ENCODE data around the gene ATP5F1E.

The ATP5F1E gene

DNA sequence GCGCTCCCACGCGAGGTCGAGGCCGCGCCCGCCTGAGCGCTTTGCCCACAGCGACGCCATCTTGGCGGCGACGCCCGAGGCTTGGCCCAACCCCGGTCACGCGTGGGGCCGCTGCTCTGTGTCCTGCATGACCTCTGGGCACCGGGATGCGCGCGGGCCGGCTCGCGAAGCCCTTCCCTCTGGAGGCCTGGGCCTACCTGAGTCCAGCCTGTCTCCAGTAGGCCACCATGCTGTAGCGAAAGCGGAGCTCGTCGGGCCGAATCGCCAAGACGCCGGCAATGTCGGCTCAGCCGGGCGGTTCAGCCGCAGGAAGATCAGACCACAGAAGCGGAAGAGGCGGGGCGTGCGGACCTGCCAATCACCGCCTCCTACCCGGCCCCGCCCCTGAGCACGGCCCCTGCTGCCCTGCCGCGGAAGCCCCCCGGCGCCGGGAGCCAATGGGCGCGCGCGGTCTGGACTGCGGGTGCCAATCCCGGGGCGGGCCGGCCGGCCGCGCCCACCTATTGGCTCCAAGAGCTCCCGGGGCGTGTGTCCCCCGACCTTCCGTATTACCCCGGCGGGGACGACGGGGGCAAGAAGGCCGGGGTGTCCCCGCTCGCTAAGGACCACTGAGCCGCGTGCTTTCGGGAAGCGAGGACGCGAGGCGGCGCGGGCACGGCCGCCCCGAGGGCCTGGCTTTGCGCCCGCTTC lies at the start of gene ATP5F1E:
Gene ATP5F1E, minus strand, starts transcription at position 313 of the 690 bp plus-strand sequence. Its CDS starts 84 bp downstream, at position 229.
- in situ Hi-C loops (cut with MboI; ENCODE audit: low sequenced_read_pairs): no loop called here

DNA sequence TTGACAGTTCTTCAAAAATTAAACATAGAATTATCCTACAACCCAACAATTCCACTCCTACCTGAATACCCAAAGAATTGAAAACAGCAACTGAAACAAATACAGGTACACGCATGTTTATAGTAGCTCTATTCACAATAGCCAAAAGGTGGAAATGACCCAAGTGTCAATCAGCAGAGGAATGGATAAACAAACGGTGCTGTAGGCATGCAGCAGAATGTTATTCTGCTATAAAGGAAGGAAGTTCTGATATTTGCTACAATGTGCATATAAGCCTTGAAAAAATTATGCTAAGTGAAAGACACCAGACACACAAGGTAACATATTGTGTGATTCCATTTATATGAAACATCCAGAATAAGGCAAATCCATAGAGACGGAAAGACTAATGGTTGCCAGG lies 48.9 kb upstream of the ATP5F1E start:
- in situ Hi-C loops (cut with MboI; ENCODE audit: low sequenced_read_pairs): loop anchor here (10.0 kb wide), 2 partner anchors 124 to 334 kb away; no protein-coding TSS in a partner anchor

DNA sequence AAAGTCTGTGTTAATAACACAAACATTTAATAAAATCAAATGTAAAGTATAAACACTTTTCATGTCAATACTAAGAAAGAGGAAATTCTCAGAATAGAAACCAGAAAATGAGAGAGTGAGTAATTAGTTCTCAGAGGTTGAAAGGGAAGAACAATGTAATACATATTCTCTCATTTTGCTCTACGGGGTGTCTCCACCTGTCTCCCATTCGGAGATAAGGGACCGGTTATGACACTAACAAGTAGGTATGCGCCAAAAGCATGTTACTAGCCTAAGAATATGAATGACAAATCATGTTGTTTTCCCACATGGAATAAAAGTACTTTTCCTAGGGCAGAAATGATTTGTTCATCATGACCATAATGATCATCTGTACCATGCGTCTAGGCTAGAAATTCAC lies 46.1 kb upstream of the ATP5F1E start:
- in situ Hi-C loops (cut with MboI; ENCODE audit: low sequenced_read_pairs): no loop called here

DNA sequence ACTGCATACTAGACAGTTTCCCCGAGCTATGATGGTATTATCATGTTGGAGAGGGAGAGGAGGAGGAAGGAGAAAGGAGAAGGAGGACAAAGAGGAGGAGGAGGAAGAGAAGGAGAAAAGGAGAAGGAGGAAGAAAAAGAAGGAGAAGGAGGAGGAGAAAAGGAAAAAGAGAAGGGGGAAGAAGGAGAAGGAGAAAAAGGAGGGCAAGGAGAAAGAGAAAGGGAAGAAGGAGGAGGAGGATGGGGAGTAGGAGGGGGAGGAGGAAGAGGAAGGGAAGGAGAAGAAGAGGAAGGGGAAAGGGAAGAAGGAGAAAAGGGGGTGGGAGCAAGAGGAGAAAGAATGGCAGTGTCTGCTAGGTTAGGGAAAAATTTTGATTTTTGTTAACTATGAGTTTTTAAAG lies 45.6 kb upstream of the ATP5F1E start:
- in situ Hi-C loops (cut with MboI; ENCODE audit: low sequenced_read_pairs): no loop called here

DNA sequence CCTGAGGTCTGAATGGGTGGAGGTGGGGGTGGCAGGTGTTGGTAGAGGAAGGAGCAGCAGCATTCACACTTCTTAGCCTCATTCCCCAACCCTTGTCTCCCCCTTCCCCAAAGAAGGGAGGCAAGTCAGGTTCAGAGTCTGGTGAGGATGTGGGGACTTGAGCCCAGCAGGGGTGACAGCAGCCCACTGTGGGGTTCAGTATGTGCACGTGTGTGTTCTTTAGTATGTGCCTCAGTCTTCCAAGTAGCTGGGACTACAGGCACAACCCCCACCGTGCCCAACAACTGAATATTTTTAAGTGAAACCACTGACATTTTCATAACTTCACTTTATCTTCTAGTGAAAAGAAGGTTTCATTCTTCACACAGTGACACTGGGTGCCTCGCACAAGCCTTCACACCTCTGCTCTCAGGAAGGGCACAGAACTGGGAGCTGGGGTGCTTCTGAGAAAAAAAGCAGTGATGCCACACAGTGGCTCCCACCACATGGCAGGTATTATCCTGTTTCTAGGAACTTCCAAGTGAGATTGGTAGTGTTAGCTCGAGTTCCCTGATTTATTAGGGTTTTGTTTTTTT lies 43.9 kb upstream of the ATP5F1E start:
- in situ Hi-C loops (cut with MboI; ENCODE audit: low sequenced_read_pairs): no loop called here

DNA sequence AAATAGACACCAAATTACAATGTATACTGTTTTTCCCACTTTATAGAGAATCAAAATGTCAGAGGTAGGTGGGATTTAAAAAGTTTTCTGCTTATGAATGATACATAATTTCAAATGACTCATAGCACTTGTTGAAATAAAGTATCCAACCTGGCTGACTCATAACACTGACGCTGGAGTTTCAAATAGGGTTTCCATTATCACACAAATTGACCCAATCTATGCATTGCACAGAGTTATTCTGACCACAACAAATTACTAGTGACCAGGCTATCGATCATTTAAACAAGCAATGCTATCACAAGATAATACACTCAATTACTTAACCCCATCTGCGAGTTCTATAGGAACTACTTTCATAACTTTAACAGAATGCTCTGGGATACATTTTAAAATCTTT lies 42.3 kb upstream of the ATP5F1E start:
- in situ Hi-C loops (cut with MboI; ENCODE audit: low sequenced_read_pairs): no loop called here

DNA sequence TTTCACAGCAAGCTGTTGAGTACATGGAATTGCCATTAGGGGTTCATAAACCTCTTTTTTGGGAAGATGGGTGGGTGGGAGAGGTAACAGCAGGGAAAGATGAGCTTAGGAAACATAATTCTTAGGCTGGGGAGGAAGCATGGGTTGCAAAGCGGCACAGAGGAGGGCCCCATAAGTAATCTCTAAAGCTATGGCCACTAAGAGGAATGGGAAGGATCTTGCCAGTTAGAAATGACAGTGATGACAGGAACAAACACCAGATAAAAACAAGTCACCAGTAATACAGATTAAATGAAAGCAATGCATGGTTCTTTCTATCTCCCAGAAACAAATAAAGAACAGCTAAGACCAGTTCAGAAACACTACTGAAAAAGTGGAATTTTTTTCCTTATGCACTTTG lies 41.4 kb upstream of the ATP5F1E start:
- in situ Hi-C loops (cut with MboI; ENCODE audit: low sequenced_read_pairs): no loop called here

DNA sequence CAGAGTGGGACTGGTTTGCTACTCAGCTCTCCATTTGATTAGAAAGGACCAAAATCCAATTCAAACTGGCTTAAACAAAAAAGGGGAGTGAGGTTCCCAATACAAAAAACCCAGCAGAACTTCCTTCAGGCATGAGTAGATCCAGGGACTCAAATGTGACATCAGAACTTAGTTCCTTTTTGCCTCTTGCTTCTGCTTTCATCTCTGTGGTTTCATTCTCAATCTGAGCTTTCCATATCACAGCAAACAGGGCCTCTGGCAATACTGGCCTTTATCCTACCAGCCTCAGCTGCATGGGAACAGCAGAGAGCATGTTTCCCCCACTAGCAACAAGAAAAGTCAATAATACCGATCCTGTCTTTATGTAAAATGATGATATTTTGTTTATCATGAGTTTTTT lies 39.1 kb upstream of the ATP5F1E start:
- in situ Hi-C loops (cut with MboI; ENCODE audit: low sequenced_read_pairs): no loop called here

DNA sequence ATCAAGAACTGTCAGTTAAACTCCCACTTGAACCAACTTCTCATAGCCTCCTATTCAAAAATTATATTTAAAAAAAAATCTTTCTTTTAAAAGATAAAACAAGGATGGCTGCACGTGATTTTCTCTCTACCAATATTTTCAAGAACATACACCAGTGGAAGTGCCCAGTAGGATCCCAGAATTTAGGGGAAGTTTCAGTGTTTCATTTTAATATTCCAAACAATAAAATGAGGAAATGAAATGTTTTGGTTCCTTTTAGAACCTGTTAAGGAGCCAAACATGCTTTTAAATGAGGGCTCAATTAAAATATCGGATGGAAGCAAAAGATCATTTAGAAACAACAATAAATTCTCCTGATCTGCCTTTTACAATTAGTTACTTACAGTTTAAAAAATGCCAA lies 36.9 kb upstream of the ATP5F1E start:
- in situ Hi-C loops (cut with MboI; ENCODE audit: low sequenced_read_pairs): no loop called here

DNA sequence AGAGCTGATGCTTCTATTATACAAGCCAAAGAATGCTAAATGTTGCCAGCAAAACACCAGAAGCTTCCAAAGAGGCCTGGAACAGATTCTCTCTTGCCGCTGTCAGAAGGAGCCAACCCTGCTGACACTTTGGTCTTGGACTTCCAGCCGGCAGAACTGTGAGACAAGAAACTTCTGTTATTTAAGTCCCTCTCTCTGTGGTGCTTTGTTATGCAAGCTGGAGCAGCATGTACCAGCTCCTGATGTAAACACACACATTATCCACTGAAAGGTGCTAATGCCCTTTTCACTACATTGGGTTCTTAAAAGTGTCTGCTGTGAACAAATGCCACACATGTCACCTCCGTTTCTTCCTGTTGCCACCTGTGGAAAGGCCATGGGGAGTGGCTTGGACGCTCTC lies 36.4 kb upstream of the ATP5F1E start:
- in situ Hi-C loops (cut with MboI; ENCODE audit: low sequenced_read_pairs): no loop called here

DNA sequence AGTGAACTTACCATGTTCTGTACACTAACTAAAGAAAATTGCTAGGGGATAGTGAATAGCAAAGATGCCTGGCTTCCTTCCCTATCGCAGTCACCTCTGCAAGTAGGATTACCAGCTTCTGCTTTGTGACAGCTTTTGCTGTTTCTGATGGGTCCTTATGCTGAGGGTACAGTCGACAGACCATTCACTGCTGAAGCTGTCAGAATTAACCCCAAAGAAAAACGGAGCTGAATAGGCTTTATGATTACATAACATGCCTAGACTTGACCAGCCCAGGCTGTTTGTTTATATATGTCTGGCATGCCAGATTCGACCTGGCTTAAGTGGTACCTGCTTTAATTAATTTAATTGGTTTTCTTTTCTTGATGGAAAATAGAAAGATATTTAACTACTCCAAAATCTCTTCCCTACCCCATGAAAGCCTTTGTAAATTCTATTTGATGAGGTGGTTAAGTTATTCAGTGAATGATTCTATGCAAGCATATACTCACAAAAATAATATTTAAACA lies 32.1 kb upstream of the ATP5F1E start:
- in situ Hi-C loops (cut with MboI; ENCODE audit: low sequenced_read_pairs): no loop called here

DNA sequence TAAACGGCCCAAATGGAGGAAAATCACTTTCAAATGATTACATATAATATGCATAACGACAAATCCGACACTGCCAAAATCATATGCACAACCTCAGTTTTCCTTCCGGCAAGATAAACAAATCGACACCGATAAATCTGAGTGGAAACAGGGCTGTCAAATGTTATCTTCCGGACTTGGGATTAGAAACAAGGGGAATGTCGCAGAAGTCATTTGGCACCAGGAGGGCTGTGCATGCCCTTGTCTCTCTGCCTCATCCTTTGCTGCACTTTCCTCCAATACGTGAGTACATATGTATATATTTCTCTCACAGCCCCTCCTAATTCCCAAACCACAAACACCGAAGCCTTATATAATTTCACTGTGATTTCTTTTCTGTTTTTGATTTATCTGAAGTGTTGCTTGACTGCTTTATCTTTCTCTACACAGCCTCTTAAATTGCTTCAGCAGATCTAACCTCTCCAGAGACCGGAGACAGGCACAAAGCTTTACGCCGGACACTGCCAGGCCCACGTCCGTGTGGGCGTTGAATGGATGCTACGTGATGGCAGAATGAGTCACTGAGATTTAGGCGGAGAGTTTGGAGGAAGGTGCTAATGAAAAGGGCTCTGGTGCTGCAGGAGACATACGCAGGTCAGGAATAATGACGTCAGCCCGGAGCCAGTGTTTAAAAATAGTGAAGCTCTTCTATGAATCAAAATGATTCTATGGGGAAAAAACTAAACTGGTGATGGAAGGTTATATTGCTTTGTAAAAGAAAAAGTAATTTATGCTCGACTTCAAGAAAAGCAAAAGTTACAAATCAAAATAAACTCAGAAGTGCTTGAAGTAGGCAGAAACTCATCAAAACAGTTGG lies 31.5 kb upstream of the ATP5F1E start:
- in situ Hi-C loops (cut with MboI; ENCODE audit: low sequenced_read_pairs): no loop called here

DNA sequence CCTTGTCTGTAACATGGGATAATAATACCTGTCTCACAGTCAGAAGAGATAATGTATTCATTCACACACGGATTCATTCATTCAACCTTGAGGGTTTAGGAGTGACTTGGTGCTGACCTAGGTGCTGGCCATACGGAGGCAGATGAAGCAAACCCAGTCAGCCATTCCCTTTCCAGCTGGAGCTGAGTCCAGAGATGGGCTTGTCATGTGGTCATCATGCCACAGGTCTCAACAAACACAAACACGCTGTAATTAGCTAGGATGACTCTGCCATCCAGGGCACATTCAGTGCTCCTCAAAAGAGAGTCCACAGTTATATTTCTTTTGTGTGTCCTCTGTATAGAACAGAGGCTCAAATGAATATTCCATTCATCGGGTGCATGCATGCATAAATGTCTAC lies 29.9 kb upstream of the ATP5F1E start:
- in situ Hi-C loops (cut with MboI; ENCODE audit: low sequenced_read_pairs): no loop called here

DNA sequence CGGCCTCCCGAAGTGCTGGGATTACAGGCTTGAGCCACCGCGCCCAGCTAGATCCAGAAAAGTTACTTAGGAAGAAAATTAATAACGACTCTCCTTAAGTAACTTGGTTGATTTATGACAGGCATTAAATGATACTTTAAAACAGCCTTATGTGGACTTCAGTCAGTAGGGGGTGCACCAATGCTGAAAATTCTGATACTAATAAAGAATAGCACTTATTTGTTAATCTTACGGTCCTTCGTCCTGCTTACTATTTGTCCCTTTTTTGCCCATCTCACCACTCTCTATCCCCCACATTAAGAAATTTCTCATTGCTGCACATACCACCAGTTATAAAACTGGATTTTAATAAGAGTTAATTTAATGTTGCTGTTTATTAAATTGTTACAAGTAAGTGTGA lies 23.2 kb upstream of the ATP5F1E start:
- in situ Hi-C loops (cut with MboI; ENCODE audit: low sequenced_read_pairs): no loop called here

DNA sequence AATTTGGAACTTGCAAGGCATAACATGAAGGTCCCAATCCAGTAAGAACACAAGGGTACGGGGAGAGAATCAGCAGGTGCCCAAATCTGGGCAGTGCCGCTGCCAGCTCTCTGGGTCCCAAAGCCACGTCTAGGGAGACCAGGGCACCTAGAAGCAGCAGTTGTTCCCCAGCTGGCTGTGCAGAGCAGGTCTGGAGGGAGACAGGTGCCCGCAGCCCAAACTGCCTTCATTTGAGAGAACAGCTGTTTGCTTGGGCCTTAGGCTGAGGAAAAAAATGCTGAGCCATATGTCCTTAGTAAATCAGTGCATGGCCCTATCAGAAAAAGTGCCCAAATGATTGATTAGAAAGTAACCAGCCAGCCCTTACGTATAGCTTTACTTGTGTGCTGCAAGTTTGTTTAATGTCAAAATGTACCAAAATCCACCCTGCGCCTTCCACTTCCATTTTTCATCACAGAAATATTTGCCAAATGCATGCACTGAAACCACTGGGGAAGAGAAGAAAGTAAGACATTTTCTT lies 19.6 kb upstream of the ATP5F1E start:
- in situ Hi-C loops (cut with MboI; ENCODE audit: low sequenced_read_pairs): no loop called here

DNA sequence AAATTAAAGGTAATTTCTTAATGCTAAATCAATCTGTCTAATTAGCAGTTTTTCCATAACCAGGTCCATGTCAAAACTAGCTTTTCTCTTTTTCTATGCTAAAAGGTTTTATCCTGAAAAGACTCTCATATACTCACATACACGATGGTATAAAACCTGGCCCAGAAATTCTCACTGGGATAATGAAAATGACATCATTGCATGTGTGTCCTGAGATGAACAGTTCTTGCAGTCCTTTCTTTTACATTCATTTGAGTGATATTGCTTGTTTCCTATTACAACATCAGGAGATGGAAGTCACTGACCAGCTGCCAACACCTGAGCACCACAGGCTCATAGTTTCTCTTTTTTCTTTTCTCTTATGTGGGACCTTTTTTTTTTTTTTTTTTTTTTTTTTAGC lies 18.3 kb upstream of the ATP5F1E start:
- in situ Hi-C loops (cut with MboI; ENCODE audit: low sequenced_read_pairs): no loop called here

DNA sequence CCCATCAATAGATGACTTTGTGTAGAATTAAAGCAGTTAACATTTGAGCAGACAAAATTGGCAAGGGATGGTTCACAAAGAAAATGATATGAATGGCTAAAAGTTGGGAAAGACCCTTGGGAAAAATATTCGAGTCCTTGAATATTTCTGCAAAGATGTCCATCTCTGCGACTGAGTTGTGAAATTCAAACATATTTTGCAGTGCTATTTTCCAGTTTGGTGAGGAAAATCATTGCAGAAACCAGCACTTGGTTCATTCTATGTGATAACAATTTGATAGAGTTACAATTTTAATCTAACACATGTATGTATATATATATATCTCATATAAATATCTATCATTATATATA lies 16.5 kb upstream of the ATP5F1E start:
- in situ Hi-C loops (cut with MboI; ENCODE audit: low sequenced_read_pairs): no loop called here

DNA sequence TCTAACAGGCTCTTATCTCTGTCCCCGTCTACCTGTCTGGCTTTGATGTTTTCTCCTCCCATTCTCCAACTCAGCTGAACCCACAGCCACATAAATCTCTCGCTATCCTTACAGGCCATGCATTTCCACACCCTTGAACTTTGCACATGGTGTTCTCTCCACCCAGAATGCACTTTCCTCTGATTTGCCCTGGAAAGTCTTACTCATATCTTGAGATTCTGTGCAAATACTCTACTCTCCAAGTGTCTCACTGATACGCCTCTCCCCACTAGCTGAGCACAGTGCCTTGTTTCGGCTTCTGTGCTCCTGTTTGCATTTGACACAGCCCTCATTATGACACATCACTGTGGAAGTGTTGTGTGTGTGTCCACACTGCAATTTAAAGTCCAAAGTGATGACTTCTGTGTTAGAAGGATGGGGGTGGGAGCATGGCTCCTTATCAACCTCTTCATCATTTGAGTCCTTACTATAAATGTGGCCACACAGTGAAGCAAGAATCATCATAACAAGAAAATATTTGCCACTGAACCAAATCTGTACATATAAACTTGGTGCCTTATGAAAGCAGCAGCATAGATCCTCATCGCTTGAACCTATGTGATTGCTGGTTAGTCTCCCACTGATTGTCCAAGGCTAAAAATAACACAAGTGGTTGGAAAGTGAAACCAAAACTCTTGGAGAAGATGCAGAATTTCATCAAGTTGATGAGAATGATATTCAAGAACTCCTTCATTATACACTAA lies 16.0 kb upstream of the ATP5F1E start:
- in situ Hi-C loops (cut with MboI; ENCODE audit: low sequenced_read_pairs): no loop called here

DNA sequence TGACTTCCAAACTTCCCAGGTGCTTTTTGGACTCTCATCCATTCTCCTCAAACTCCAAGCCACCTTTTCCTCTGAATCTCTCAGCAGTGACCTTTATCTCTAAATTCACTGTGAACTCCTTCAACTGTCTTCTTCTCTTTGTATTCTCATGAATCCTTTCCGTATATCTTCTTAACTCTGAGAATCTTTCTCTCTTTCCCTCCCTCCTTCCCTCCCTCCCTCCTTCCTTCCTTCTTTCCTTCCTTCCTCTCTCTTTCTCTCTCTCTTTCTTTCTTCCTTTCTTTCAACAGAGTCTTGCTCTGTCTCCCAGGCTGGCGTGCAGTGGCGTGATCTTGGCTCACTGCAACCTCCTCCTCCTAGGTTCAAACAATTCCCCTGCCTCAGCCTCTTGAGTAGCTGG lies 14.7 kb upstream of the ATP5F1E start:
- in situ Hi-C loops (cut with MboI; ENCODE audit: low sequenced_read_pairs): no loop called here

DNA sequence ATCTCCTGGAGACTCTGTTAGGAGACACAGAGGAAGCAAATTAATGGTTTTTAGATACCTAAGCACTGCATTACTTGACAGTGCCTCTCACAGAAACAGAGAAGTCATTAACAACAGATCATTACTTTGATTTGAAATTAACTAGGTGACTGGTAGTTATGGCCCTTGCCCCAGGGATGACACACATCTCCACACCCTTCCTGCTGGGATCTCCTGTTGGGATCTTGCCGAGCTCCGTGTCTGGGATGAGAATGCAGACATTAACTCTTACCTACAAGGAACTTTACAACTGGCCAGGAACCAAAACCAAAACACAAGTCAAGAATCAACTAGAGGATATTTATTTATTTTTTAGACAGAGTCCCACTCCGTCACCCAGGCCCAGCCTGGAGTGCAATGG lies 12.7 kb upstream of the ATP5F1E start:
- in situ Hi-C loops (cut with MboI; ENCODE audit: low sequenced_read_pairs): no loop called here

DNA sequence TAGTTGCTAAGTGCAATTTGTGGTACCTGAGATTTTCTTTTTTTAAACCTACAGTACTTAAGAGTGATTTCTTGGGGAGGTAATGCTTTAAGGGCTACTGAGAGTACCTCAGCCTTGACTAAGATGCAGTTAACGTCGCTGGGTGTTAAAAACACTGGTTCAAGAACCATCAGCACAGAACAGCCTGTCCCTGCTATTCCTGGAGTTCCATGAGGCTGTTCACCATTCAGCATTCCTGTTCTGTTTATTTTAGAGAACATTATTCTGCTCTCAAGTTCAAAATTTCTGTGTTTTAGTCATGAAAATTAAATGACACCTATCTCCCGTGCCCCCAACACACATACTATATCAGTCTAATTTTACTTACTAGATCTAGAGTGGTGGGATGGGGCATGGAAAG lies 12.2 kb upstream of the ATP5F1E start:
- in situ Hi-C loops (cut with MboI; ENCODE audit: low sequenced_read_pairs): no loop called here

Data from HL-60/S4 (cell line).